Stomach (tissue), 4 donors: ENCODE results near the gene NUDT1.

Experiments
- CTCF ChIP-seq, 7 experiments: fragments of 450-650 bp in 4 of 7; fragments of 200-600 bp in 3 of 7; sonication (generic) in 3 of 7; IDR thresholded peaks; one replicate each; pipeline ENCODE4 v1.5.1; 2016 to 2019; ENCODE audit warnings: antibody characterized with exemption in 7 of 7, control low read depth in 2 of 7, mild to moderate bottlenecking in 1 of 7
- EP300 ChIP-seq: sonication (generic); formaldehyde crosslinking; IDR thresholded peaks from one replicate; pipeline ENCODE4 v1.6.1; 2017; ENCODE audit warnings: antibody characterized with exemption

GRCh38 chr7:2248984-2249694, 7.1 kb downstream of the NUDT1 start:
- TF ChIP-seq EP300, result no peak
- TF ChIP-seq CTCF (IDR thresholded peaks at IDR 0.05), result no peak
